ENCODE results near the gene EPHA6. TPM values are rescaled to one million over a fixed set of nuclear protein-coding genes. Genes with fewer than 3 reads are reported as not detected.

Gene EPHA6
- total and polyA plus RNA-seq, 10 of the 15 experiments (the other 5 are each of a cell fraction or from before 2014, with no cell fraction given): not detected

DNA sequence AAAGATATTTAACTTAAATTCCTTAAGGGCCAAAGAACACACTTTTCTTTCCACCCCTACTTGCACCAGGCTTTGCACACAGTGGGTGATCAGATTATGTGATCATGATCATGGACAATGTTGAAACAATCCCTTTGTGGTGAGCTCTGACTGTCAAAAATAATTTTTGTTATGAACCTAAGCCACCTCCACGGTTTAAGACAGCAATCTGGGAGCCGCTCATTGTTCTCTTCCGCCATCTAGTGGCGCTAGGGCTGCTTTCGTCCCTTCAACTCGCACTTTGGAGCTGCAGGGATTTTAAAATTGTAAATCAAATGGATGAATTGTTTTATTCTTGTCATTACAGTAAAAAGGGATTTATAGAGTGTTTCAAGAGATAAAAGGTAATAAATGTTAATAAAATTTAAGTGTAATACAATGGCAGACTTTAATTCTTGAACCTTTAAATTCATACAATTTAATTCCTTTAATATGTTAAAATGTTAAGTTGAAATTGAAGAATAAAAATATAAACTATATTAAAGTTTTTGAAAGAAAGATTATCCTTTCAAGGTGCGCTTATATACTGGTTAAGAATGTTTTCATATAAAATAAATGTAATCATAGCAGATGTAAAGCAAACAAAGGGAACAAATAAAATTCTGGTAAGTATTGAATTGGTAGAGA, 904.9 kb downstream of the EPHA6 start:
- no peaks in the 10 kb centered on the region for H3K36me3 ChIP-seq (ENCODE audit: control insufficient read depth in 2 of 2, insufficient read depth in 2 of 2, low read length in 1 of 2)
- ChIA-PET RAD21 (ENCODE audit: unreplicated experiment) (interaction anchor here (0.7 to 1.1 kb wide), 4 partner anchors 13 to 857 kb away, joined by 3 to 7 read pairs (median 3); no protein-coding TSS in a partner anchor), POLR2A (interaction anchor here (1.0 kb wide), 1 partner anchor 9 kb away, joined by 3 read pairs; no protein-coding TSS in a partner anchor), SMC1A (ENCODE audit: uncharacterized antibody, unreplicated experiment) (interaction anchor here (0.8 to 2.8 kb wide), 6 partner anchors 18 to 857 kb away, joined by 3 to 18 read pairs (median 4); no protein-coding TSS in a partner anchor), CTCF (interaction anchor here (0.6 to 2.6 kb wide), 16 partner anchors 9 to 857 kb away, joined by 3 to 21 read pairs (median 5); partner anchors contain the start of gene ARL6)
- 1% methylated on average over 7 of the region's 7 CpGs for WGBS (ENCODE audit: insufficient coverage, insufficient replicate concordance, low lambda C conversion rate, missing lambda C conversion rate)
- ATAC-seq: peak; percentile 96
- TF ChIP-seq IRF4 (IDR thresholded peaks at IDR 0.05; ENCODE audit: low read depth, low read length) (no peak), SMC3 (IDR thresholded peaks at IDR 0.05; ENCODE audit: borderline replicate concordance, low read length) (peak; percentile 56; the same call in 1 of the 2 replicates), E4F1 (IDR thresholded peaks at IDR 0.05; ENCODE audit: borderline replicate concordance, partially characterized antibody) (no peak), NRF1 (conservative IDR thresholded peaks at IDR 0.05; ENCODE audit: low read depth, low read length) (no peak), MEF2A (IDR thresholded peaks at IDR 0.05; ENCODE audit: insufficient read depth, low read depth, low read length) (no peak), PAX5 (IDR thresholded peaks at IDR 0.05; ENCODE audit: borderline replicate concordance, low read depth, low read length) (no peak), PML (IDR thresholded peaks at IDR 0.05; ENCODE audit: low read length) (no peak), RELA (IDR thresholded peaks at IDR 0.05; ENCODE audit: borderline replicate concordance, partially characterized antibody) (no peak), GABPA (IDR thresholded peaks at IDR 0.05; ENCODE audit: low read depth) (no peak), YY1 (IDR thresholded peaks at IDR 0.05; ENCODE audit: low read depth, low read length) (0 out of 2 replicates have a peak, but pooled peaks have one; percentile 47), ZBED1 (IDR thresholded peaks at IDR 0.05; ENCODE audit: borderline replicate concordance) (no peak), PKNOX1 (IDR thresholded peaks at IDR 0.05) (no peak), CTCF (IDR thresholded peaks at IDR 0.05 in 2 of 3, conservative IDR thresholded peaks at IDR 0.05 in 1 of 3; ENCODE audit: control insufficient read depth in 2 of 3, extremely low read depth in 1 of 3, insufficient read depth in 1 of 3, low read depth in 3 of 3, low read length in 3 of 3) (peak; percentile 89 to 94 (median 90)), RAD21 (IDR thresholded peaks at IDR 0.05; ENCODE audit: insufficient read depth, low read depth, low read length) (peak; percentile 86)
- TF ChIP-seq, protein P1, sequence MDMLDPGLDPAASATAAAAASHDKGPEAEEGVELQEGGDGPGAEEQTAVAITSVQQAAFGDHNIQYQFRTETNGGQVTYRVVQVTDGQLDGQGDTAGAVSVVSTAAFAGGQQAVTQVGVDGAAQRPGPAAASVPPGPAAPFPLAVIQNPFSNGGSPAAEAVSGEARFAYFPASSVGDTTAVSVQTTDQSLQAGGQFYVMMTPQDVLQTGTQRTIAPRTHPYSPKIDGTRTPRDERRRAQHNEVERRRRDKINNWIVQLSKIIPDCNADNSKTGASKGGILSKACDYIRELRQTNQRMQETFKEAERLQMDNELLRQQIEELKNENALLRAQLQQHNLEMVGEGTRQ (IDR thresholded peaks at IDR 0.05; ENCODE audit: borderline replicate concordance, low read depth, low read length): no peak
- intact Hi-C loops (cut with micrococcal nuclease; ENCODE audit: unreplicated experiment): loop anchor here (1.0 to 2.0 kb wide), 2 partner anchors 304 to 854 kb away; no protein-coding TSS in a partner anchor
- no peaks in the 10 kb centered on the region for H3K79me2 ChIP-seq (ENCODE audit: control insufficient read depth, insufficient read depth, low read length)
- H3K9ac ChIP-seq (ENCODE audit: control insufficient read depth, insufficient read depth, low read length): no peak overlapping the region
- in situ Hi-C loops (cut with MboI): loop anchor here (10.0 kb wide), 1 partner anchor 854 kb away; no protein-coding TSS in a partner anchor
- H3K4me3 ChIP-seq: no peak overlapping the region
- BruUV-seq (replicated peaks): no TSS peak
- peak; percentile 94 for FAIRE-seq
- H3K27ac ChIP-seq (ENCODE audit: control insufficient read depth, insufficient read depth): no peak overlapping the region
- no peaks in the 10 kb centered on the region for H3K27me3 ChIP-seq (replicated peaks in 1 of 2; ENCODE audit: control insufficient read depth in 2 of 2, insufficient read depth in 2 of 2, low read length in 1 of 2)
- no peak overlapping the region for H3K4me2 ChIP-seq (ENCODE audit: control insufficient read depth, insufficient read depth)
- peak; percentile 11 for DNase-seq (ENCODE audit: low read depth, low spot score)
- no peaks in the 10 kb centered on the region for H3K4me1 ChIP-seq (ENCODE audit: control insufficient read depth, insufficient read depth, low read length)
- no peak overlapping the region; the same call in 1 of the 2 replicates for H2AFZ ChIP-seq (ENCODE audit: control insufficient read depth, low read depth, low read length)
- H3K9me3 ChIP-seq (replicated peaks; ENCODE audit: control insufficient read depth, insufficient read depth, low read length): no peaks in the 10 kb centered on the region
- H4K20me1 ChIP-seq (ENCODE audit: control insufficient read depth, insufficient read depth): no peaks in the 10 kb centered on the region

All from GM12878 (cell line).